HEK293 (cell line): ENCODE measurements around the gene PUM2.

Experiments used
- CTCF ChIP-seq: fragments of 450-650 bp; formaldehyde crosslinking; IDR thresholded peaks from 2 replicates; pipeline ENCODE4 v1.5.1; 2016; ENCODE audit warnings: missing biosample characterization, missing genetic modification characterization
- KLF16 ChIP-seq: fragments of 450-650 bp; formaldehyde crosslinking; IDR thresholded peaks from 2 replicates; pipeline ENCODE4 v1.5.1; 2017; ENCODE audit warnings: missing biosample characterization, missing genetic modification characterization
- ZNF148 ChIP-seq: fragments of 450-650 bp; formaldehyde crosslinking; IDR thresholded peaks from 2 replicates; pipeline ENCODE4 v1.5.0; 2017; ENCODE audit warnings: missing biosample characterization, missing genetic modification characterization, borderline replicate concordance
- ZNF221 ChIP-seq: fragments of 450-650 bp; formaldehyde crosslinking; IDR thresholded peaks from 2 replicates; pipeline ENCODE4 v1.5.1; 2017; ENCODE audit warnings: missing biosample characterization, missing genetic modification characterization, borderline replicate concordance
- ZNF768 ChIP-seq: fragments of 450-650 bp; formaldehyde crosslinking; IDR thresholded peaks from 2 replicates; pipeline ENCODE4 v1.5.1; 2018; ENCODE audit warnings: missing biosample characterization, mild to moderate bottlenecking, missing genetic modification characterization

DNA sequence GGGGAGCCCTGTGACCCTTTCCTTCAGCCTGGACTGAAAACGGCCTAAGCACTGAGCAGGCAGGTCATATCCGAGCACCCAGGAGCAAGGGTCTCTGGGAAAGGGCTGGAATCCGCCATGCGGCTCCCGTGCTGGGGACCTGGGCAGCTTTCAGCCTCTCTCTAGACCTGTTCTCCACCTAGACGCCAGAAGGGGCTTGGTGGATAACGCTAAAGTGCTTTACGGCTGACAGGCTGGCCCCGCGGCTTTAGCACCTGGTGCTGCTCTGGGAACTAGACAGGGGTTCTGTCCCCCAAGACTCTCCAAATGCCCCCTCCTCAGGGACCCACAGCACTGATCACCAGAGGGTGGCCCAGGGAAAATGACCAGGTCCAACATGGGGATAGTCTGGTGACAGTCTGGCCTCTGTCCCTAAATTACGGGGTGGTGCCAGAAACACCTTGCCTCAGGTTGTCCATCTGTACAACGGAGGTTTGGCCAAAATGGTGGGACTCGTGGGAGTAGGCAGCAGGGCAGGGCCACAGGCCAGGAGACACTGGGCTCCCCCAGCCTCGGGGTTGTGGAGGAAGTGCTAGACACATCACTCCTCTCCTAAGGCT lies 138.7 kb downstream of the PUM2 start:
- TF ChIP-seq KLF16 (tag by site-specific recombination) (no peak), CTCF (no peak), ZNF221 (tag by site-specific recombination) (no peak), ZNF768 (no peak), ZNF148 (tag by site-specific recombination) (no peak)
